ENCODE measurements around the gene TMEM94. TPM values are rescaled to one million over a fixed set of nuclear protein-coding genes. Genes with fewer than 3 reads are reported as not detected.

The TMEM94 gene
- total and polyA plus RNA-seq, 2 of the 8 experiments (the other 6 are each of a cell fraction or from before 2014, with no cell fraction given) = 54.8 to 69.9 TPM

DNA sequence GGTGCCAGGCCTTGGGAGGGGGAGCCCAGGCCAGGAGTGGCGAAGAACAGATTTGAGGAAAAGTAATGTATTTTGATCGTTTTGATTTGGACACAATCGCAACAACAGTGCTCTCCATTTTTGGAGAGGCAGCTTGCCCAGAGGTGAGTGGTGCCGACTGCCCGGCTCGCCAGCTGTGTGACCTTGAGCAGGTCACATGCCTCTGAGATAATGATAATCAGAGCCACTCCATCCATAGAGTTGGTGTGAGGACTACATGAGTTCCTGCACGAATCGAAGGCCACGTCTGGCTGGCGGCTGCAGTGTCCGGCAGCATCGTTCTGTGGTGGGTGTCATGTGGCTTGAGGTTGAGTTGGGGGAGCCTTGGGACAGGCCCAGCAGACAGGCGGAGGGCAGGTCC lies 89.7 kb downstream of the TMEM94 start:
- H3K27ac ChIP-seq (ENCODE audit: low read depth, low read length) = no peak overlapping the region
- no peak overlapping the region for H3K18ac ChIP-seq (ENCODE audit: extremely low read depth, low read length)
- TF ChIP-seq POLR2AphosphoS5 (IDR thresholded peaks at IDR 0.05; ENCODE audit: low read depth, low read length) (no peak), GABPA (IDR thresholded peaks at IDR 0.05; ENCODE audit: borderline replicate concordance, insufficient read depth, low read length) (no peak), BCL11A (IDR thresholded peaks at IDR 0.05; ENCODE audit: low read depth in 2 of 2, low read length in 2 of 2) (no peak), PHF8 (conservative IDR thresholded peaks at IDR 0.05; ENCODE audit: low read depth, low read length) (no peak), POU5F1 (IDR thresholded peaks at IDR 0.05; ENCODE audit: low read depth, low read length) (no peak), CBX5 (IDR thresholded peaks at IDR 0.05; ENCODE audit: low read depth, low read length) (no peak), CEBPB (IDR thresholded peaks at IDR 0.05; ENCODE audit: low read depth, low read length) (no peak), TCF12 (IDR thresholded peaks at IDR 0.05; ENCODE audit: low read depth, low read length) (no peak), EZH2 (IDR thresholded peaks at IDR 0.05; ENCODE audit: low read depth, low read length, severe bottlenecking) (no peak), HDAC2 (IDR thresholded peaks at IDR 0.05; ENCODE audit: borderline replicate concordance in 1 of 2, low read depth in 2 of 2, low read length in 2 of 2) (no peak)
- TF ChIP-seq, protein P1, sequence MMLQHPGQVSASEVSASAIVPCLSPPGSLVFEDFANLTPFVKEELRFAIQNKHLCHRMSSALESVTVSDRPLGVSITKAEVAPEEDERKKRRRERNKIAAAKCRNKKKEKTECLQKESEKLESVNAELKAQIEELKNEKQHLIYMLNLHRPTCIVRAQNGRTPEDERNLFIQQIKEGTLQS (IDR thresholded peaks at IDR 0.05; ENCODE audit: insufficient read depth, low read depth, low read length) = no peak
- TF ChIP-seq, protein P2, sequence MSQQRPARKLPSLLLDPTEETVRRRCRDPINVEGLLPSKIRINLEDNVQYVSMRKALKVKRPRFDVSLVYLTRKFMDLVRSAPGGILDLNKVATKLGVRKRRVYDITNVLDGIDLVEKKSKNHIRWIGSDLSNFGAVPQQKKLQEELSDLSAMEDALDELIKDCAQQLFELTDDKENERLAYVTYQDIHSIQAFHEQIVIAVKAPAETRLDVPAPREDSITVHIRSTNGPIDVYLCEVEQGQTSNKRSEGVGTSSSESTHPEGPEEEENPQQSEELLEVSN (IDR thresholded peaks at IDR 0.05) = no peak
- H2BK5ac ChIP-seq (ENCODE audit: low read depth, low read length) = no peak overlapping the region
- FAIRE-seq (no peak), DNase-seq (ENCODE audit: low read depth in 1 of 2, low spot score in 2 of 2) (no peak)
- no peak overlapping the region for H4K8ac ChIP-seq (ENCODE audit: extremely low read depth, insufficient read depth, low read length)
- H2AFZ ChIP-seq (ENCODE audit: low read length) = no peak overlapping the region
- no peak overlapping the region for H4K5ac ChIP-seq (ENCODE audit: insufficient read length, low read depth, low read length)
- H3K79me2 ChIP-seq (ENCODE audit: control insufficient read depth in 1 of 2, insufficient read depth in 2 of 2, low read length in 2 of 2) = no peaks in the 10 kb centered on the region; a peak in 1 of 4 replicates
- H3K14ac ChIP-seq (ENCODE audit: insufficient read length) = no peak overlapping the region
- H3K23ac ChIP-seq (ENCODE audit: insufficient read length) = no peak overlapping the region
- H4K20me1 ChIP-seq (replicated peaks in 1 of 2; ENCODE audit: control insufficient read depth in 1 of 2, insufficient read depth in 2 of 2, low read length in 2 of 2) = peaks cover 0 to 2% of the 10 kb centered on the region in 2 experiments
- no peak overlapping the region for H2BK15ac ChIP-seq (ENCODE audit: low read length)
- H2BK12ac ChIP-seq (ENCODE audit: low read depth, low read length) = no peak overlapping the region
- no peak overlapping the region for H3K4ac ChIP-seq (replicated peaks; ENCODE audit: insufficient read length, low read depth, low read length)
- H3K79me1 ChIP-seq (ENCODE audit: low read depth, low read length) = no peaks in the 10 kb centered on the region; the same call in 1 of the 2 replicates
- peaks cover 9 to 23% (median 16%) of the 10 kb centered on the region in 4 experiments for H3K4me1 ChIP-seq (replicated peaks in 1 of 4; ENCODE audit: control insufficient read depth in 3 of 4, insufficient read depth in 4 of 4, low read length in 3 of 4)
- ChIA-PET POLR2A (ENCODE audit: partially characterized antibody) (no interaction called here), CTCF (ENCODE audit: partially characterized antibody) (no interaction called here)
- H2BK120ac ChIP-seq (replicated peaks; ENCODE audit: low read depth, low read length) = no peak overlapping the region
- H3K56ac ChIP-seq (replicated peaks; ENCODE audit: insufficient read length, low read depth, low read length) = no peak overlapping the region
- no peaks in the 10 kb centered on the region for H3K36me3 ChIP-seq (ENCODE audit: control insufficient read depth in 2 of 4, insufficient read depth in 4 of 4, low read length in 3 of 4)
- H2AK5ac ChIP-seq (ENCODE audit: low read depth, low read length) = no peak overlapping the region
- peaks cover 1% of the 10 kb centered on the region; the same call in 1 of the 2 replicates for H3K23me2 ChIP-seq (ENCODE audit: low read depth, low read length)
- no peak overlapping the region for H3K4me3 ChIP-seq (ENCODE audit: extremely low read depth in 1 of 4, insufficient read depth in 2 of 4, low read depth in 3 of 4, low read length in 4 of 4)
- no peak overlapping the region for H2BK20ac ChIP-seq (ENCODE audit: low read length)
- H4K91ac ChIP-seq (replicated peaks; ENCODE audit: insufficient read length, low read length) = no peak overlapping the region
- 92% methylated on average over 13 of the region's 13 CpGs; no CpG with 5 or more reads in 1 of the 2 experiments for WGBS, 2 experiments (ENCODE audit: extremely low coverage in 1 of 2, insufficient coverage in 1 of 2, insufficient read length in 1 of 2, insufficient replicate concordance in 2 of 2, low coverage in 1 of 2, low lambda C conversion rate in 2 of 2, missing lambda C conversion rate in 1 of 2)
- no peaks in the 10 kb centered on the region for H3K9me3 ChIP-seq (ENCODE audit: insufficient read depth in 2 of 2, low read depth in 1 of 2, low read length in 1 of 2)
- H3K9ac ChIP-seq (replicated peaks in 1 of 4; ENCODE audit: extremely low read depth in 1 of 4, low read depth in 3 of 4, low read length in 3 of 4) = no peak overlapping the region
- H3K27me3 ChIP-seq (replicated peaks in 1 of 4; ENCODE audit: control insufficient read depth in 3 of 4, extremely low read depth in 1 of 4, insufficient read depth in 3 of 4, low read length in 3 of 4) = no peaks in the 10 kb centered on the region
- no peak overlapping the region for H3K4me2 ChIP-seq (ENCODE audit: insufficient read depth in 1 of 2, low read depth in 2 of 2, low read length in 2 of 2)

Data from H1 (cell line).